ENCODE results near the gene INSR. TPM values are rescaled to one million over a fixed set of nuclear protein-coding genes. Genes with fewer than 3 reads are reported as not detected.

INSR gene
- total RNA-seq, 2 experiments from 2014 or later = 0.42 to 1.1 TPM

DNA sequence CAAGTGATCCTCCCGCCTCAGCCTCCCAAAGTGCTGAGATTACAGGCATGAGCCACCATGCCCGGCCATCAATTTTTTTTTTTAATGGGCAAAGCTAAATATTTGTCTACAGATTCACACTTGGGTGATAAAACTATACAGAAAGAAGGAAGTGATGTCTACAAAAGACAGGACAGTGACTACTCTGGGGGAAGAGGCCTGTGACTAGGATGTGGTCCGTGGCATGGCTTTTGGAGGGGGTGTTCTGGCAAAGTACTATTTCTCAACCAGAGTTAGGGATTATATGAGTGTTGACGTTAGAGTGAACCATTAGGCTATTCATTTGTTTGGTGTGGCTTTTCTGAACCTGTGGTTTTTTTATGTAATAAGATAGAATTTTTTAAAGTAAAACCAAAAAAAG lies 42.7 kb downstream of the INSR start:
- H3K27ac Mint-ChIP-seq = no peak overlapping the region
- ChIA-PET CTCF (interaction anchor here (0.7 kb wide), 1 partner anchor 418 kb away, joined by 3 read pairs; no protein-coding TSS in a partner anchor), POLR2A (no interaction called here)
- DNase-seq (peak; percentile 66), ATAC-seq (no peak)
- H3K36me3 Mint-ChIP-seq (ENCODE audit: low read depth) = no peaks in the 10 kb centered on the region
- peaks cover 10% of the 10 kb centered on the region for H3K27me3 Mint-ChIP-seq (ENCODE audit: low read depth)
- H3K4me1 Mint-ChIP-seq (ENCODE audit: low read depth) = peaks cover 10% of the 10 kb centered on the region
- H3K9me3 Mint-ChIP-seq (ENCODE audit: insufficient read depth) = no peaks in the 10 kb centered on the region
- no peak overlapping the region for H3K4me3 Mint-ChIP-seq

DNA sequence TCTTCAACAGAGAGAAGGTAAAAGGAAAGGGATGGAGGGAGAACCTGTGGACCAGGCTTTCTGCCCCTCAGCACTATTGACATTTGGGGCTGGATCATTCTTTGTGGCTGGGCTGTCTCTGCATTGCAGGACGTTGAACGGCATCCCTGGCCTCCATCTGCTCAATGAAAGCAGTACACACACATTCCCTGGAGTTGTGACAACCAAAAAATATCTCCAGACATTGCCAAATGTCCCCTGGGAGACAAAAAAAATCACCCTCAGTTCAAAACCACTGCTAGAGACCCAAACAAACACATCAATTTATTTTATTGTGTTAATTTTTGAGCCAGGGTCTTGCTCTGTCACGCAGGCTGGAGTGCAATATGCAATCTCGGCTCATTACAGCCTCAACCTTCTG lies 43.3 kb downstream of the INSR start:
- Mint-ChIP-seq H3K27ac (no peak overlapping the region), H3K36me3 (ENCODE audit: low read depth) (no peaks in the 10 kb centered on the region), H3K4me3 (no peak overlapping the region), H3K9me3 (ENCODE audit: insufficient read depth) (no peaks in the 10 kb centered on the region), H3K27me3 (ENCODE audit: low read depth) (peaks cover 10% of the 10 kb centered on the region), H3K4me1 (ENCODE audit: low read depth) (peaks cover 10% of the 10 kb centered on the region)
- ChIA-PET CTCF (interaction anchor here (0.7 kb wide), 1 partner anchor 418 kb away, joined by 3 read pairs; no protein-coding TSS in a partner anchor), POLR2A (no interaction called here)
- ATAC-seq (no peak), DNase-seq (no peak)

DNA sequence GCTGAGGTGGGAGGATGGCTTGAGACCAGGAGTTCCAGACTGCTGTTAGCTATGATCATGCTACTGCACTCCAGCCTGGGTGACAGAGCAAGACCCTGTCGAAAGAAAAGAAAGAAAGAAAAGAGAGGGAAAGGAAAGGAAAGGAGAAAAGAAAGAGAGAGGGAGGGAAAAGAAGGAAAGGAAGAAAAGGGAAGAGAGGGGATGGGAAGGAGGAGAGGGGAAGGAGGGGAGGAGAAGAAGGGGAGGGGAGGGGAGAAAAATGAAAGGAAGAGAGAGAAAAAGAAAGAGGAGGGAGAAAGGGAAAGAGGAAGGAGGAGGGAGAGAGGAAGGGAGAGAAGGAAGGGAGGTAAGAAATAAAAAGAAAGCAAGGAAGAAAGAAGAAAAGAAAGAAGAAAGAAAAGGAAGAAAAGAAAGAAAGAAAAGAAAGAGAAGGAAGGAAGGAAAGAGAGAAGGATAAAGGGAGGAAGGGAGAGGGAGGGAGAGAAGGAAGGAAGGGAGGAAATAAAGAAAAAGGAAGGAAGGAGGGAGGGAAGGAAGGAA lies 44.1 kb downstream of the INSR start:
- H3K36me3 Mint-ChIP-seq (ENCODE audit: low read depth) = no peaks in the 10 kb centered on the region
- peaks cover 10% of the 10 kb centered on the region for H3K4me1 Mint-ChIP-seq (ENCODE audit: low read depth)
- no peak for DNase-seq
- H3K9me3 Mint-ChIP-seq (ENCODE audit: insufficient read depth) = no peaks in the 10 kb centered on the region
- POLR2A ChIA-PET = no interaction called here
- CTCF ChIA-PET = no interaction called here
- H3K4me3 Mint-ChIP-seq = no peak overlapping the region
- peak overlapping the region; percentile 16 for H3K27ac Mint-ChIP-seq
- peaks cover 10% of the 10 kb centered on the region for H3K27me3 Mint-ChIP-seq (ENCODE audit: low read depth)
- no peak for ATAC-seq

DNA sequence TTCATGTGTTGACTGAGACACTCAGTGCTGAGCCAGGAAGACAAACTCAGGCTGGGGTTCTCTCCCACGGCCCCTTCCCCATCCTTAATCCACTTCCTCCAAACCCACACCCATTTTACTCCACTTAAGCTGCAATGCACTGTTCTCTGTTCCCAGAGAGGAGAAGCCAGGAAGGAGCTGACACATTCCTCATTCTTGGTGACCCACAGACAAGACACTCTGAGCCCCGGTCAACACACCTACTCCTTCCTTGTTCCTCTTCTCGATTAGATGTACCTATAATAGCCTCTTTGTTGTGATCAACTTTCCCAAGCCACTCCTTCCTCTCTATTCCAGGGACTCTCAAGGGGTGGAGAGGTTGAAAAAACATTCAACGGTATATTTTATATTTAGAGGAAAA lies 47.1 kb downstream of the INSR start:
- no peak overlapping the region for H3K4me3 Mint-ChIP-seq
- H3K27ac Mint-ChIP-seq = no peak overlapping the region
- no peaks in the 10 kb centered on the region for H3K9me3 Mint-ChIP-seq (ENCODE audit: insufficient read depth)
- DNase-seq = no peak
- peaks cover 10% of the 10 kb centered on the region for H3K27me3 Mint-ChIP-seq (ENCODE audit: low read depth)
- no peak for ATAC-seq
- ChIA-PET CTCF (interaction anchor here (0.8 to 1.1 kb wide), 2 partner anchors 11 to 92 kb away, joined by 3 to 5 read pairs; no protein-coding TSS in a partner anchor), POLR2A (no interaction called here)
- H3K4me1 Mint-ChIP-seq (ENCODE audit: low read depth) = peaks cover 9% of the 10 kb centered on the region
- no peaks in the 10 kb centered on the region for H3K36me3 Mint-ChIP-seq (ENCODE audit: low read depth)

DNA sequence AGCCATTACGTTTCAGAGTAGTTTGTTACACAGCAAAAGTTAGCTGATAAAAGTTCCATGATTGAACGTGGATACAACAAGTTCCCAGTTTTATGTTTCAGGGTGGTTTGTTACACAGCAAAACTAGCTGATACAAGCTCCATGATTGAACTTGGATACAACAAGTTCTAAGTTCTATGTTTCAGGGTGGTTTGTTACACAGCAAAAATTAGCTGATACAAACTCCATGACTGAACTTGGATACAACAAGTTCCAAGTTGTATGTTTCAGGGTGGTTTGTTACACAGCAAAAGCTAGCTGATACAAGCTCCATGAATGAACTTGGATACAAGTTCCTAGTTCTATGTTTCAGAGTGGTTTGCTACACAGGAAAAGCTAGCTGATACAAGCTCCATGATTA lies 47.6 kb downstream of the INSR start:
- no peak for DNase-seq
- no peak for ATAC-seq
- ChIA-PET CTCF (interaction anchor here (0.6 to 1.4 kb wide), 7 partner anchors 11 to 439 kb away, joined by 3 to 6 read pairs (median 4); no protein-coding TSS in a partner anchor), POLR2A (no interaction called here)
- peaks cover 10% of the 10 kb centered on the region for H3K27me3 Mint-ChIP-seq (ENCODE audit: low read depth)
- H3K9me3 Mint-ChIP-seq (ENCODE audit: insufficient read depth) = no peaks in the 10 kb centered on the region
- H3K36me3 Mint-ChIP-seq (ENCODE audit: low read depth) = no peaks in the 10 kb centered on the region
- peaks cover 9% of the 10 kb centered on the region for H3K4me1 Mint-ChIP-seq (ENCODE audit: low read depth)
- no peak overlapping the region for H3K4me3 Mint-ChIP-seq
- H3K27ac Mint-ChIP-seq = no peak overlapping the region

DNA sequence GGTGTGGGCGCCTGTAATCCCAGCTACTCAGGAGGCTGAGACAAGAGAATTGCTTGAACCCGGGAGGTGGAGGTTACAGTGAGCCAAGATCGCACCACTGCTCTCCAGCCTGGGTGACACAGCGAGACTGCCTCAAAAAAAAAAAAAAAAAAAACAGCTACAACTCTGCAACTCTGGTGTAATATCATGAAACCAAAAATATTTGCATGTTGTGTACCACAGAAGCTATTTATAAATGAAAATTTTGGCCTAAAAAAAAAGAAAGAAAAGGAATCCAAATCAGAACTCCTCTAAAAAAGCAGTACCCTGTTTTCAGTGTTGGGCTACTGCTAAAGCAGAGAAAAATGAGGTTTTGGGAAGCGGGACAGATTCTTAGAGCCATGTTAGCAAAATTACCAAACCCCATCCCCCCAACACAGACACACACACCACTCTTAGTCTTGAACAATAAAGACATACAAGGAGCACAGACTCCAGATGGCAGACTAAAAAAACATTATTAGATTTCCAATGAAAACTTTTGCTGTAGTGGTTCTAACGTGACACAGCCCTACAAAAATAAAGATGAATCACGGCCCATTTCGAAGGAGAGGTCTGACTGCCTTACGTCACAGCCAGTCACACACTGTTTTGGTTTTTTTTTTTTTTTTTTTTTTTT lies 51.5 kb downstream of the INSR start:
- POLR2A ChIA-PET = no interaction called here
- Mint-ChIP-seq H3K27ac (no peak overlapping the region), H3K27me3 (ENCODE audit: low read depth) (no peaks in the 10 kb centered on the region), H3K4me1 (ENCODE audit: low read depth) (no peaks in the 10 kb centered on the region), H3K36me3 (ENCODE audit: low read depth) (no peaks in the 10 kb centered on the region), H3K4me3 (no peak overlapping the region), H3K9me3 (ENCODE audit: insufficient read depth) (peaks cover 10% of the 10 kb centered on the region)
- CTCF ChIA-PET = no interaction called here
- DNase-seq (no peak), ATAC-seq (no peak)

DNA sequence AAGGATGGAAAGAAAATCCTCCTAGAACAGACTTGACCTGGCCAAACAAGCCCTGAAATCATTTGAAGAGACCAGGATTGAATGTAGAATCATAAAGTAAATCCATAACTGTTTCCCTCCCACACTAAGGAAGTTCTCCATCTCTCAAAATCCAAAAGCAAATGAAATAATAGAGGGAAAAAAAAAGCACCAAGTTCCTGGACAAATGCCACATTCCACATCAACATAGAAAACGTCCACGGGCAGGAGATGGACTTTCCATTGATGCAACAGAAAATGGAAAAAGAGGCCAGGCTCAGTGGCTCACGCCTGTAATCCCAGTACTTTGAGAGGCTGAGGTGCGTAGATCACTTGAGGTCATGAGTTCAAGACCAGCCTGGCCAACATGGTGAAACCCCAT lies 56.2 kb downstream of the INSR start:
- POLR2A ChIA-PET = no interaction called here
- H3K36me3 Mint-ChIP-seq (ENCODE audit: low read depth) = no peaks in the 10 kb centered on the region

DNA sequence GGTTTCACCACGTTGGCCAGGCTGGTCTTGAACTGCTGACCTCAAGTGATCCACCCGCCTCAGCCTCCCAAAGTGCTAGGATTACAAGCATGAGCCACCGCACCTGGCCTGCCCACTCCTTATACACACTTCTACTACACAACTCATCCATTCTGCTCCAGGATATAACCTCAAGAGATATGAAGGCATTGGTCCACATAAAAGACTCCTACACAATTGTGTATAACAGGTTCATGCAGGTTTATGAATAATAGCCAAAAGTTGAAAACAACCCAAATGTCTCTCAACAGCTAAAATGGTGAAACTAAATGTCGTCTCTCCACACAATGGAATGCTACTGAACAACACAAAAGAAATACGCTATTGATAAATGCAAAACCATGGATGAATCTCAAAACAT lies 58.1 kb downstream of the INSR start:
- Mint-ChIP-seq H3K36me3 (ENCODE audit: low read depth) (no peaks in the 10 kb centered on the region), H3K27me3 (ENCODE audit: low read depth) (no peaks in the 10 kb centered on the region)
- POLR2A ChIA-PET = no interaction called here

More for the DNA sequence above, 56.2 kb downstream of the INSR start:
- Mint-ChIP-seq H3K27ac (no peak overlapping the region), H3K9me3 (ENCODE audit: insufficient read depth) (peaks cover 10% of the 10 kb centered on the region), H3K27me3 (ENCODE audit: low read depth) (no peaks in the 10 kb centered on the region), H3K4me3 (no peak overlapping the region), H3K4me1 (ENCODE audit: low read depth) (no peaks in the 10 kb centered on the region)
- DNase-seq (no peak), ATAC-seq (no peak)
- CTCF ChIA-PET = no interaction called here

DNA sequence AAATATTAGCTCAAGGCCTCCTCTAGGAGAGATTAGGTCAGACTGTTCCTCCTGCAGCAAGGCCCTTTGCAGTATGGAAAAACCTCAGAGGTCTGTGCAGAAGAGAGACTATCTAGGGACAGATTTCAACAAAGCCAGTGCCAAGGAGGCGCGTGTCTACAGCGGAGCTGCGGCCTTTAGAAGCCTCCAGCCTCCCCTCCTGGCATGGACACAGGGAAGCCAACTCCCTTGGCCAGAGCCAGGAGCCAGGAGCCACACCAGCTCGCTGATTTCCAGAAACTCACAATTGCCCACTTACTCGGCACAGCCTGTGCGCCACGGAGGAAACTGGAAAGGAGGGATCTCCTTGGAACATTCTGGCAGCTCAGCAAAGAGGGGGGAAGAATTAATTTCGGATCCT lies 63.4 kb downstream of the INSR start:
- peaks cover 6% of the 10 kb centered on the region for H3K27me3 Mint-ChIP-seq (ENCODE audit: low read depth)
- H3K4me3 Mint-ChIP-seq = no peak overlapping the region

More for the DNA sequence above, 58.1 kb downstream of the INSR start:
- H3K4me1 Mint-ChIP-seq (ENCODE audit: low read depth) = no peaks in the 10 kb centered on the region
- no peak overlapping the region for H3K4me3 Mint-ChIP-seq
- no peak overlapping the region for H3K27ac Mint-ChIP-seq
- CTCF ChIA-PET = interaction anchor here (0.7 kb wide), 1 partner anchor 10 kb away, joined by 3 read pairs; no protein-coding TSS in a partner anchor
- peaks cover 10% of the 10 kb centered on the region for H3K9me3 Mint-ChIP-seq (ENCODE audit: insufficient read depth)
- ATAC-seq (no peak), DNase-seq (no peak)

DNA sequence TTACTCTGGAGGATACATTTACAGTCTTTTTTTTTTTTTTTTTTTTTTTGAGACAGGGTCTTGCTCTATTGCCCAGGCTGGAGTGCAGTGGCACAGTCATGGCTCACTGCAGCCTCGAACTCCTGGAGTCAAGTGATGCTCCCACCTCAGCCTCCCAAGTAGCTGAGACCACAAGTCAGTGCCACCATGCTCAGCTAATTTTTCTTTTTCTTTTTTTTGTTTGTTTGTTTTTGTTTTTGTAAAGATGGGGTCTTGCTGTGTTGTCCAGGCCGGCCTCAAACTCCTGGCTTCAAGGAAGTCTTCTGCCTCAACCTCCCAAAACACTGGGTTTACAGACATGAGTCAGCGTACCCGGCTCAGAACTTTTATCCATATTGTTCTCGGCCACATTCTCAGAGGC lies 64.5 kb downstream of the INSR start:
- ChIA-PET CTCF (interaction anchor here (2.1 kb wide), 1 partner anchor 10 kb away, joined by 6 read pairs; no protein-coding TSS in a partner anchor), POLR2A (no interaction called here)
- Mint-ChIP-seq H3K36me3 (ENCODE audit: low read depth) (no peaks in the 10 kb centered on the region), H3K4me3 (no peak overlapping the region), H3K27me3 (ENCODE audit: low read depth) (peaks cover 11% of the 10 kb centered on the region), H3K4me1 (ENCODE audit: low read depth) (peaks cover 8% of the 10 kb centered on the region), H3K9me3 (ENCODE audit: insufficient read depth) (no peaks in the 10 kb centered on the region), H3K27ac (no peak overlapping the region)
- DNase-seq (no peak), ATAC-seq (no peak)

More for the DNA sequence above, 63.4 kb downstream of the INSR start:
- Mint-ChIP-seq H3K36me3 (ENCODE audit: low read depth) (no peaks in the 10 kb centered on the region), H3K27ac (no peak overlapping the region), H3K4me1 (ENCODE audit: low read depth) (peaks cover 2% of the 10 kb centered on the region), H3K9me3 (ENCODE audit: insufficient read depth) (no peaks in the 10 kb centered on the region)
- CTCF ChIA-PET = interaction anchor here (2.1 kb wide), 1 partner anchor 9 kb away, joined by 6 read pairs; no protein-coding TSS in a partner anchor
- no peak for DNase-seq
- ATAC-seq = no peak
- POLR2A ChIA-PET = no interaction called here

DNA sequence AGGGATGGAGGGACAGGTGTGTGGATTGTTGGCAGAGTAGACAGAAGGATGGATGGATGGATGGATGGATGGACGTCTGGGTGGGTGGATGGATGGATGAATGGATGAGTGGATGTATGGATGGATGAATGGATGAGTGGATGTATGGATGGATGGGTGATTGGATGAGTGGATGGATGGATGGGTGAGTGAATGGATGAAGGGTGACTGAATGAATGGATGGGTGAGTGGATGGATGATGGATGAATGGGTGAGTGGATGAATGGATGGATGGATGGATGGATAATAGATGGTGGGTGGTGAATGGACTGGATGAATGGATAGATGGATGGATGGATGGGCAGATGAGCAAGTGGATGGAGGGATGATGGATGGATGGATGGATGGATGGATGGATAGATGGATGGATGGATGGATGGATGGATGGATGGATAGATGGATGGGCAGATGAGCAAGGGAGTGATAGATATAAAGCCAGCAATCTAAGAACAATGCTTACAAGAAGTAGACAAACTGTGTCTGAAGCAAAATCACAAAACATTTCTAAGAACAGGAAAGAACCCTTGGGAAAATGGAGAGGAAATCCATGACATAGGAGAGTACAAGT lies 65.2 kb downstream of the INSR start:
- ATAC-seq (no peak), DNase-seq (no peak)
- ChIA-PET POLR2A (no interaction called here), CTCF (interaction anchor here (2.1 kb wide), 1 partner anchor 11 kb away, joined by 6 read pairs; no protein-coding TSS in a partner anchor)
- H3K36me3 Mint-ChIP-seq (ENCODE audit: low read depth) = no peaks in the 10 kb centered on the region
- H3K4me1 Mint-ChIP-seq (ENCODE audit: low read depth) = peaks cover 8% of the 10 kb centered on the region
- H3K4me3 Mint-ChIP-seq = no peak overlapping the region
- no peak overlapping the region for H3K27ac Mint-ChIP-seq
- no peaks in the 10 kb centered on the region for H3K9me3 Mint-ChIP-seq (ENCODE audit: insufficient read depth)
- peaks cover 11% of the 10 kb centered on the region for H3K27me3 Mint-ChIP-seq (ENCODE audit: low read depth)

DNA sequence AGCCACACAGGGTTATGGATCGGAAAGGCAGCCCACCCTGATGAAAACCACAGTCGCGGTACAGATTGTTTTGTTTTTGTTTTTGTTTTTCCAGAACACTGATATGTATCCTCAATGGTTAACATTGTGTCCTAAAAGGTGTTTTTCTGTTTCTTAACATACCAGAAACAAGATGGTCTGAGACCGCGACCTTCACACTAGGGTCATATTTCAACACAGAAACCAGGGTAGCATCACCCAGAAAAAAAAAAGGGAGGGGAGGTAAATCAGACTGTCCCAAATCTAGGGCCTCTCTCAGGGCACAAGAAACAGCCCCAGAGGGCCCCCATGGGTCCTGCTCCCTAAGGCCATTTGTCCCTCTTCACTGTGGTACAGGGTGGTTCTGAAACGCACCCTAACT lies 66.5 kb downstream of the INSR start:
- peaks cover 11% of the 10 kb centered on the region for H3K27me3 Mint-ChIP-seq (ENCODE audit: low read depth)

More for the DNA sequence above, 66.5 kb downstream of the INSR start:
- H3K36me3 Mint-ChIP-seq (ENCODE audit: low read depth) = no peaks in the 10 kb centered on the region
- ChIA-PET POLR2A (no interaction called here), CTCF (no interaction called here)
- H3K4me1 Mint-ChIP-seq (ENCODE audit: low read depth) = peaks cover 8% of the 10 kb centered on the region
- no peaks in the 10 kb centered on the region for H3K9me3 Mint-ChIP-seq (ENCODE audit: insufficient read depth)
- H3K27ac Mint-ChIP-seq = no peak overlapping the region
- ATAC-seq (no peak), DNase-seq (no peak)
- no peak overlapping the region for H3K4me3 Mint-ChIP-seq
